PC-9 (cell line): ENCODE results near the gene RARS1. TPM values are rescaled to one million over a fixed set of nuclear protein-coding genes. Genes with fewer than 3 reads are reported as not detected.

Experiments
- BruUV-seq: library from RNA; stranded (reverse); fragments of 400-500 nt; replicated peaks from 2 replicates; lab custom pipeline; 2021; lab: Mats Ljungman, UMichigan
- CTCF ChIA-PET: fragments of 300-600 bp; sonication (Branson Sonifier 250); formaldehyde crosslinking; loops from one replicate; lab custom pipeline; 2022; ENCODE audit warnings: antibody characterized with exemption; lab: Charles Lee
- POLR2A ChIA-PET: fragments of 300-600 bp; sonication (Branson Sonifier 250); formaldehyde crosslinking; loops from one replicate; lab custom pipeline; 2022; ENCODE audit warnings: antibody characterized with exemption; ENCODE audit not compliant: unreplicated experiment; lab: Charles Lee
- DNase-seq, 2 experiments: peaks; one replicate each; pipeline versions ENCODE4 v3.0.0 to v3.0.0-alpha.2; 2015 to 2022; ENCODE audit warnings: mixed read lengths in 1 of 2
- H2AFZ ChIP-seq: fragments of 200-600 bp; sonication (generic); 2 replicates; pipeline ENCODE4 v1.8.1; 2017; ENCODE audit warnings: antibody characterized with exemption
- H3F3A ChIP-seq: fragments of 200-600 bp; sonication (generic); 2 replicates; pipeline ENCODE4 v1.8.1; 2017; ENCODE audit warnings: antibody characterized with exemption, mild to moderate bottlenecking, low read depth; ENCODE audit not compliant: insufficient read depth
- H3K27ac ChIP-seq: fragments of 200-600 bp; sonication (generic); 2 replicates; pipeline ENCODE4 v1.6.1; 2016; ENCODE audit warnings: mixed run types
- H3K27me3 ChIP-seq: fragments of 200-600 bp; sonication (generic); 2 replicates; pipeline ENCODE4 v1.6.1; 2016; ENCODE audit warnings: low read depth, mixed run types; ENCODE audit not compliant: insufficient read depth
- H3K36me3 ChIP-seq: fragments of 200-600 bp; sonication (generic); 2 replicates; pipeline ENCODE4 v1.6.1; 2016; ENCODE audit warnings: low read depth, mixed run types
- H3K4me1 ChIP-seq: fragments of 200-600 bp; sonication (generic); replicated peaks from 2 replicates; pipeline ENCODE4 v1.6.1; 2016; ENCODE audit warnings: mixed run types; ENCODE audit not compliant: insufficient read depth
- H3K4me2 ChIP-seq: fragments of 200-600 bp; sonication (generic); 2 replicates; pipeline ENCODE4 v1.6.1; 2017; ENCODE audit warnings: mixed run types
- H3K4me3 ChIP-seq: fragments of 200-600 bp; sonication (generic); 2 replicates; pipeline ENCODE4 v1.6.1; 2016; ENCODE audit warnings: mixed run types
- H3K79me2 ChIP-seq: fragments of 200-600 bp; sonication (generic); 2 replicates; pipeline ENCODE4 v1.6.1; 2017; ENCODE audit warnings: low read depth, mixed run types
- H3K9me2 ChIP-seq: fragments of 200-600 bp; sonication (generic); 2 replicates; pipeline ENCODE4 v1.8.1; 2017; ENCODE audit warnings: mild to moderate bottlenecking; ENCODE audit not compliant: insufficient read depth
- H3K9me3 ChIP-seq: fragments of 200-600 bp; sonication (generic); 2 replicates; pipeline ENCODE4 v1.8.1; 2016; ENCODE audit warnings: low read depth; ENCODE audit not compliant: insufficient read depth
- H4K20me1 ChIP-seq: fragments of 200-600 bp; sonication (generic); 2 replicates; pipeline ENCODE4 v1.8.1; 2017; ENCODE audit not compliant: insufficient read depth
- EZH2 ChIP-seq: fragments of 200-600 bp; sonication (generic); IDR thresholded peaks from 2 replicates; pipeline ENCODE4 v1.8.0; 2017; ENCODE audit warnings: antibody characterized with exemption, low read depth
- intact Hi-C: fragments of 100-400 bp; cut with micrococcal nuclease; formaldehyde crosslinking; loops from one replicate; pipeline ENCODE4 v1.10.0; 2022; ENCODE audit not compliant: unreplicated experiment
- total RNA-seq: library from RNA; stranded (reverse); gene quantifications from 2 replicates; pipeline ENCODE4 v1.2.3, GENCODE V29; 2021
- TF ChIP-seq, protein P1 (sequence below): fragments of 200-600 bp; sonication (generic); conservative IDR thresholded peaks from 2 replicates; pipeline ENCODE4 v1.6.1; 2017; ENCODE audit warnings: mixed run types, antibody characterized with exemption, mild to moderate bottlenecking, moderate library complexity

The RARS1 gene
- total RNA-seq, 1 experiment from 2014 or later = 125 TPM

DNA sequence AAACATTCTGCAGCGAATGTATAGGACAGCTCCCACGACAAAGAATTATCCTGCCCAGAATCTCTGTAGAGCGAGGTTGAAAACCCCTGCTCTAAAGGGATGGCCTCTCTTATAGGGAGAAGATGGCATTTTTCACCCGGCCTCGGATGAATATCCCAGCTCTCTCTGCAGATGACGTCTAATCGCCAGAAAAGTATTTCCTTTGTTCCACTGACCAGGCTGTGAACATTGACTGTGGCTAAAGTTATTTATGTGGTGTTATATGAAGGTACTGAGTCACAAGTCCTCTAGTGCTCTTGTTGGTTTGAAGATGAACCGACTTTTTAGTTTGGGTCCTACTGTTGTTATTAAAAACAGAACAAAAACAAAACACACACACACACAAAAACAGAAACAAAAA, 17.4 kb upstream of the RARS1 start:
- ChIA-PET POLR2A (no interaction called here), CTCF (no interaction called here)
- H3K9me3 ChIP-seq = no peaks in the 10 kb centered on the region
- no peak overlapping the region for H3K27ac ChIP-seq
- intact Hi-C loops = no loop called here
- no TSS peak for BruUV-seq
- H3K4me2 ChIP-seq = no peak overlapping the region
- H3K27me3 ChIP-seq = no peaks in the 10 kb centered on the region
- TF ChIP-seq EZH2 = no peak
- TF ChIP-seq, protein P1, sequence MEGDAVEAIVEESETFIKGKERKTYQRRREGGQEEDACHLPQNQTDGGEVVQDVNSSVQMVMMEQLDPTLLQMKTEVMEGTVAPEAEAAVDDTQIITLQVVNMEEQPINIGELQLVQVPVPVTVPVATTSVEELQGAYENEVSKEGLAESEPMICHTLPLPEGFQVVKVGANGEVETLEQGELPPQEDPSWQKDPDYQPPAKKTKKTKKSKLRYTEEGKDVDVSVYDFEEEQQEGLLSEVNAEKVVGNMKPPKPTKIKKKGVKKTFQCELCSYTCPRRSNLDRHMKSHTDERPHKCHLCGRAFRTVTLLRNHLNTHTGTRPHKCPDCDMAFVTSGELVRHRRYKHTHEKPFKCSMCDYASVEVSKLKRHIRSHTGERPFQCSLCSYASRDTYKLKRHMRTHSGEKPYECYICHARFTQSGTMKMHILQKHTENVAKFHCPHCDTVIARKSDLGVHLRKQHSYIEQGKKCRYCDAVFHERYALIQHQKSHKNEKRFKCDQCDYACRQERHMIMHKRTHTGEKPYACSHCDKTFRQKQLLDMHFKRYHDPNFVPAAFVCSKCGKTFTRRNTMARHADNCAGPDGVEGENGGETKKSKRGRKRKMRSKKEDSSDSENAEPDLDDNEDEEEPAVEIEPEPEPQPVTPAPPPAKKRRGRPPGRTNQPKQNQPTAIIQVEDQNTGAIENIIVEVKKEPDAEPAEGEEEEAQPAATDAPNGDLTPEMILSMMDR = no peak
- H3K4me1 ChIP-seq = no peaks in the 10 kb centered on the region
- H2AFZ ChIP-seq = no peak overlapping the region
- no peaks in the 10 kb centered on the region for H3K9me2 ChIP-seq
- no peak for DNase-seq
- no peak overlapping the region for H3K4me3 ChIP-seq
- H3F3A ChIP-seq = peaks cover 17% of the 10 kb centered on the region; the same call in 1 of the 2 replicates
- H4K20me1 ChIP-seq = no peaks in the 10 kb centered on the region
- H3K36me3 ChIP-seq = peaks cover 16% of the 10 kb centered on the region
- no peaks in the 10 kb centered on the region for H3K79me2 ChIP-seq

GRCh38 chr5:168469816-168470215, 16.5 kb upstream of the RARS1 start:
- Histone ChIP-seq H3K9me3 (no peaks in the 10 kb centered on the region), H3K27ac (no peak overlapping the region), H3K79me2 (no peaks in the 10 kb centered on the region), H3F3A (peaks cover 17% of the 10 kb centered on the region; the same call in 1 of the 2 replicates), H3K4me1 (no peaks in the 10 kb centered on the region), H4K20me1 (no peaks in the 10 kb centered on the region; the same call in 1 of the 2 replicates), H3K4me2 (no peak overlapping the region), H2AFZ (no peak overlapping the region), H3K36me3 (peaks cover 16% of the 10 kb centered on the region), H3K9me2 (no peaks in the 10 kb centered on the region), H3K27me3 (no peaks in the 10 kb centered on the region), H3K4me3 (no peak overlapping the region)
- no peak for DNase-seq
- BruUV-seq = no TSS peak
- TF ChIP-seq EZH2 = no peak
- TF ChIP-seq, protein P1 = no peak
- intact Hi-C loops = no loop called here
- CTCF ChIA-PET = no interaction called here
- POLR2A ChIA-PET = no interaction called here

- intact Hi-C loops = loop anchor here (1.0 kb wide), 1 partner anchor 202 kb away; no protein-coding TSS in a partner anchor
- TF ChIP-seq EZH2 = no peak
- TF ChIP-seq, protein P1 = no peak
- CTCF ChIA-PET = interaction anchor here (0.5 kb wide), 1 partner anchor 203 kb away, joined by 5 read pairs; no protein-coding TSS in a partner anchor
Observed at GRCh38 chr5:168471785-168472184, 14.5 kb upstream of the RARS1 start.

More at GRCh38 chr5:168471785-168472184, 14.5 kb upstream of the RARS1 start:
- no peaks in the 10 kb centered on the region for H3K27me3 ChIP-seq
- peaks cover 16% of the 10 kb centered on the region; the same call in 1 of the 2 replicates for H3K36me3 ChIP-seq
- H3K27ac ChIP-seq = no peak overlapping the region
- POLR2A ChIA-PET = no interaction called here
- H3F3A ChIP-seq = peaks cover 29% of the 10 kb centered on the region; the same call in 1 of the 2 replicates
- no peaks in the 10 kb centered on the region for H3K4me1 ChIP-seq
- no peak for DNase-seq
- BruUV-seq = no TSS peak
- no peak overlapping the region for H3K4me3 ChIP-seq
- no peaks in the 10 kb centered on the region for H3K9me2 ChIP-seq
- H4K20me1 ChIP-seq = no peaks in the 10 kb centered on the region; the same call in 1 of the 2 replicates
- no peaks in the 10 kb centered on the region for H3K9me3 ChIP-seq
- no peak overlapping the region for H2AFZ ChIP-seq
- no peaks in the 10 kb centered on the region for H3K79me2 ChIP-seq
- H3K4me2 ChIP-seq = no peak overlapping the region
